ENCODE measurements around the gene LCE2D.

The LCE2D gene

DNA sequence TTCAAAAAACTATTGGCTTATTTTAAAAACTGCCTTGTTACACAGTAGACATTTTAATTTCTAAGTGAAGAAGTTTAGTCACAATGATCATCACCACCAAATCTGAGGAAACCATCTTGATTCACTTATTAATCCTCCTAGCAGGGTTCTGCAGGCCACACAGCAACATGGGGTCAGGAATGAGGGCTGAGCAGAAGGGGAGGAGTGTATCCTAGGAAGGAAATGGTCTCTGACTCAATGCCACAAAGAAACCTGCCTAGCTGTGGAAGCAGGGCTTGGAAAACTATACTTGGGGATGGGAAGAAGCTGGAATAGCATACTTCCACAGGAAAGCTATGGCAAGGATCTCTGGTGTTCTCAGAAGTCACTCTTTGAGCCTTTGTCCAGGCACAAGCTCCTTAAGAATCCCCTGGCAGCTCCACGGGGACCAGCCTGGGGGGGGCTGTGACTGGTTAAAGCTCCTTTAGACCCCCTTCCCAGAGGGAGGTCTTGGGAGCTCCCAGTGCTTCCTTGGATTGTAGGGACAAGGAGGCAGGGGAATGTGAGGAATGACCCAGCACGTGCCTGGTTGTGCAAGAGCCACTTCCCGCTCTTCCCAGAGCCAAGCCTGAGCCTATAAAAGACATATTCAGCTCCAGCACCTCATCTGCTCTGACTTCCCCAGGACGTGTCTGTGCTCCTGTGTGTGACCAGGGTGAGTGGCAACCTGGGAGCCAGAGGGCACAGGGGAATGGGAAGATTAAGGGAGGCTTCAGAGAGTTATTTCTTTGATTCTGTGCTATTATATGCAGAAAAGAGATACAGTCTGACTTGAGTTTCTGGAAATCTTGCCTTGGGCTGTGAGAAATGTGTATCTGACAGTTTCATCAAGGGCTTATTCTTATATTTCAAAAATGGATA is 34.8 kb downstream of the LCE2D start, which contains the start of gene LCE2A:
TSS of gene LCE2A (plus strand) at position 645 of the 900 bp plus-strand sequence. CDS start 557 bp downstream, outside the sequence.
- no peak for DNase-seq (ENCODE audit: low read depth, low spot score)

- DNase-seq (ENCODE audit: low read depth, low spot score), result no peak
Measured at GRCh38 chr1:152699746-152700145, 36.6 kb downstream of the LCE2D start.

GRCh38 chr1:152707860-152708259 is 44.7 kb downstream of the LCE2D start, which contains the start of gene LCE4A:
TSS of gene LCE4A (plus strand) at chr1:152708160. CDS start at chr1:152709076, 916 bp downstream.
- no peak for DNase-seq (ENCODE audit: low read depth, low spot score)

Data from activated CD4-positive, CD25-positive, alpha-beta regulatory T cell treated with anti-CD3 and anti-CD28 coated beads, Interleukin-2, amount 50 U/mL, for 16 hours (primary cell).